ENCODE data around the gene BMP4.

- TF ChIP-seq CTCF (IDR thresholded peaks at IDR 0.05) (no peak), POLR2A (IDR thresholded peaks at IDR 0.05) (no peak)
These were observed 10.1 kb downstream of the BMP4 start for GRCh38 chr14:53946404-53947093.

Data from stomach (tissue), 4 donors.